GM23248 (cell line): ENCODE data around the gene CST4.

Experiments
- EZH2 ChIP-seq: fragments of 200-600 bp; sonication (generic); IDR thresholded peaks from 2 replicates; pipeline ENCODE4 v1.6.1; 2018; ENCODE audit warnings: antibody characterized with exemption, mild to moderate bottlenecking; ENCODE audit not compliant: insufficient read depth, poor library complexity, severe bottlenecking
- EZH2phosphoT487 ChIP-seq: fragments of 200-600 bp; sonication (generic); IDR thresholded peaks from 2 replicates; pipeline ENCODE4 v1.6.1; 2018; ENCODE audit warnings: antibody characterized with exemption, moderate library complexity, mild to moderate bottlenecking, low read depth; ENCODE audit not compliant: insufficient read depth

DNA sequence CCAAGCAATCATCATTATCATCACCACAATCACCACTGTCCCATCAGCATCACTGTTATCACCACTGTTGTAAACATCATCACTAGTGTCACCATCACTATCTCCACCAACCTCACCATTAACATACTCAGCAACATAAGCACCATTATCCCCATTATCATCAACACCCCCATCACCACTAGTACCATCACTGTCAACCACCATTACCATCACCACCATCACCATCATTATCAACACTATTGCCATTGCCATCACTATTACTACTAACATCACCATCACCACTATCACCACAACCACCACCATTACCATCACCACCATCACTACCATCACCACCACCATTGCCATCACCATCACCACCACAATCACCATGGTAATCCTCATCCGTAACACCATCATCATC, 19.5 kb downstream of the CST4 start:
- TF ChIP-seq EZH2phosphoT487 (no peak), EZH2 (no peak)
